Upper lobe of left lung (tissue), 4 donors: Measurements from ENCODE around the gene PTPRM.

Experiments
- CTCF ChIP-seq, 6 experiments: fragments of 450-650 bp in 4 of 6; fragments of 200-600 bp in 2 of 6; sonication (generic) in 2 of 6; IDR thresholded peaks; one replicate each; pipeline ENCODE4 v1.5.1; 2016 to 2019; ENCODE audit warnings: antibody characterized with exemption in 6 of 6
- EP300 ChIP-seq, 4 donors: sonication (generic); formaldehyde crosslinking; IDR thresholded peaks; one replicate each; pipeline ENCODE4 v1.5.1; 2017; ENCODE audit warnings: antibody characterized with exemption in 4 of 4, control low read depth in 2 of 4
- POLR2A ChIP-seq, 4 donors: fragments of 450-650 bp; IDR thresholded peaks; one replicate each; pipeline ENCODE4 v1.5.1; 2016 to 2017; ENCODE audit warnings: antibody characterized with exemption in 4 of 4, mild to moderate bottlenecking in 2 of 4
- POLR2AphosphoS5 ChIP-seq, 2 donors: sonication (generic); formaldehyde crosslinking; IDR thresholded peaks; one replicate each; pipeline ENCODE4 v1.5.1; 2017; ENCODE audit warnings: antibody characterized with exemption in 2 of 2

GRCh38 chr18:7931763-7932162 lies 364.6 kb downstream of the PTPRM start:
- TF ChIP-seq POLR2AphosphoS5 (IDR thresholded peaks at IDR 0.05) (no peak), CTCF (IDR thresholded peaks at IDR 0.05) (no peak), POLR2A (IDR thresholded peaks at IDR 0.05) (no peak), EP300 (IDR thresholded peaks at IDR 0.05) (no peak)
